Measurements from ENCODE around the gene NSUN4. TPM values are rescaled to one million over a fixed set of nuclear protein-coding genes. Genes with fewer than 3 reads are reported as not detected.
"Not testable (repeated sequence)": the region's sequence is repeated elsewhere in the genome, so short reads cannot be mapped to it uniquely, and the experiment has no call there.

NSUN4 gene
- total and polyA plus RNA-seq, 10 of the 15 experiments (the other 5 are each of a cell fraction or from before 2014, with no cell fraction given) = 22.1 to 80.2 (median 29.6) TPM

DNA sequence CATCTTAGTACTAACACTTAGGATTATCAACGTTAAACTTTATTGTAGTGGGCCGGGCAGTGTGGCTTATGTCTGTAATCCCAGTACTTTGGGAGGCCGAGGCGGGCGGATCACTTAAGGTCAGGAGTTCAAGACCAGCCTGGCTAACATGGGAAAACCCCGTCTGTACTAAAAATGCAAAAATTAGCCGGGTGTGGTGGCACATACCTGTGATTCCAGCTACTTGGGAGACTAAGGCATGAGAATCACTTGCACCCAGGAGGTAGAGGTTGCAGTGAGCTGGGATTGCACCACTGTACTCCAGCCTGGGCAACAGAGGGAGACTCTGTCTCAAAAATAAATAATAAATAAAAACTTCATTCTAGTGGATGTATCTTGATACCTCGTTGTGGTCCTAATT lies 25.2 kb downstream of the NSUN4 start:
- intact Hi-C loops (cut with micrococcal nuclease; ENCODE audit: unreplicated experiment); H3K4me3 ChIP-seq; H3K27me3 ChIP-seq (replicated peaks in 1 of 2; ENCODE audit: control insufficient read depth in 2 of 2, insufficient read depth in 2 of 2, low read length in 1 of 2); ATAC-seq; in situ Hi-C loops (cut with MboI); H4K20me1 ChIP-seq (ENCODE audit: control insufficient read depth, insufficient read depth); H3K27ac ChIP-seq (ENCODE audit: control insufficient read depth, insufficient read depth); FAIRE-seq; H3K4me2 ChIP-seq (ENCODE audit: control insufficient read depth, insufficient read depth); DNase-seq (ENCODE audit: low read depth, low spot score); POLR2A ChIA-PET; H3K9me3 ChIP-seq (replicated peaks; ENCODE audit: control insufficient read depth, insufficient read depth, low read length); H3K79me2 ChIP-seq (ENCODE audit: control insufficient read depth, insufficient read depth, low read length); H3K9ac ChIP-seq (ENCODE audit: control insufficient read depth, insufficient read depth, low read length); BruUV-seq (replicated peaks); H2AFZ ChIP-seq (ENCODE audit: control insufficient read depth, low read depth, low read length): not testable (repeated sequence)
- Histone ChIP-seq H3K4me1 (ENCODE audit: control insufficient read depth, insufficient read depth, low read length) (peaks cover 13% of the 10 kb centered on the region), H3K36me3 (ENCODE audit: control insufficient read depth in 2 of 2, insufficient read depth in 2 of 2, low read length in 1 of 2) (peaks cover 16 to 22% of the 10 kb centered on the region in 2 experiments)
- CTCF ChIA-PET = interaction anchor here (1.5 kb wide), 1 partner anchor 19 kb away, joined by 6 read pairs; no protein-coding TSS in a partner anchor
- SMC1A ChIA-PET (ENCODE audit: uncharacterized antibody, unreplicated experiment) = interaction anchor here (1.6 kb wide), 1 partner anchor 18 kb away, joined by 3 read pairs; no protein-coding TSS in a partner anchor
- RAD21 ChIA-PET (ENCODE audit: unreplicated experiment) = interaction anchor here (0.7 kb wide), 1 partner anchor 255 kb away, joined by 4 read pairs; no protein-coding TSS in a partner anchor
- 85% methylated on average over 8 of the region's 8 CpGs for WGBS (ENCODE audit: insufficient coverage, insufficient replicate concordance, low lambda C conversion rate, missing lambda C conversion rate)

GRCh38 chr1:46367072-46367471 lies 26.5 kb downstream of the NSUN4 start:
- CTCF ChIA-PET = interaction anchor here (0.7 to 1.5 kb wide), 2 partner anchors 20 to 105 kb away, joined by 3 to 6 read pairs; no protein-coding TSS in a partner anchor
- FAIRE-seq = no peak

DNA sequence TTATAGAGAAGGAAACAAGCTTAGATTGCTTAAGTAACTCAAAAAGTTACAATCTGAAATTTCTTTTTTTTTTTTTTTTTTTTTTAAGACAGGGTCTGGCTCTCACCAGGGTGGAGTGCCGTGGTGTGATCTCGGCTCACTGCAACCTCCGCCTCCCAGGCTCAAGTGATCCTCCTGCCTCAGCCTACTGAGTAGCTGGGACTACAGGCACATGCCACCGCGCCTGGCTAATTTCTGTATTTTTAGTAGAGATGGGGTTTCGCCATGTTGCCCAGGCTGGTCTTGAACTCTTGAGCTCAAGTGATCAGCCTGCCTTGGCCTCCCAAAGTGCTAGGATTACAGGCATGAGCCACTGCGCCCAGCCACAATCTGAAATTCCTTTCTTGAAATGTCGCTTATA lies 27.1 kb downstream of the NSUN4 start:
- H3K27me3 ChIP-seq (replicated peaks in 1 of 2; ENCODE audit: control insufficient read depth in 2 of 2, insufficient read depth in 2 of 2, low read length in 1 of 2); BruUV-seq (replicated peaks); H3K9me3 ChIP-seq (replicated peaks; ENCODE audit: control insufficient read depth, insufficient read depth, low read length); ATAC-seq; H4K20me1 ChIP-seq (ENCODE audit: control insufficient read depth, insufficient read depth); H3K4me2 ChIP-seq (ENCODE audit: control insufficient read depth, insufficient read depth); intact Hi-C loops (cut with micrococcal nuclease; ENCODE audit: unreplicated experiment); in situ Hi-C loops (cut with MboI); FAIRE-seq; DNase-seq (ENCODE audit: low read depth, low spot score); H3K9ac ChIP-seq (ENCODE audit: control insufficient read depth, insufficient read depth, low read length); H3K27ac ChIP-seq (ENCODE audit: control insufficient read depth, insufficient read depth); H3K79me2 ChIP-seq (ENCODE audit: control insufficient read depth, insufficient read depth, low read length); H3K4me3 ChIP-seq; H2AFZ ChIP-seq (ENCODE audit: control insufficient read depth, low read depth, low read length): not testable (repeated sequence)
- Histone ChIP-seq H3K4me1 (ENCODE audit: control insufficient read depth, insufficient read depth, low read length) (peaks cover 19% of the 10 kb centered on the region), H3K36me3 (ENCODE audit: control insufficient read depth in 2 of 2, insufficient read depth in 2 of 2, low read length in 1 of 2) (peaks cover 5 to 14% of the 10 kb centered on the region in 2 experiments)
- WGBS (ENCODE audit: insufficient coverage, insufficient replicate concordance, low lambda C conversion rate, missing lambda C conversion rate) = 97% methylated on average over 8 of the region's 8 CpGs
- ChIA-PET RAD21 (ENCODE audit: unreplicated experiment) (interaction anchor here (0.7 kb wide), 1 partner anchor 41 kb away, joined by 4 read pairs; no protein-coding TSS in a partner anchor), POLR2A (interaction anchor here (0.6 to 1.0 kb wide), 2 partner anchors 10 to 21 kb away, joined by 3 to 16 read pairs; no protein-coding TSS in a partner anchor), CTCF (interaction anchor here (0.7 to 1.3 kb wide), 2 partner anchors 61 to 106 kb away, joined by 3 read pairs; no protein-coding TSS in a partner anchor), SMC1A (ENCODE audit: uncharacterized antibody, unreplicated experiment) (interaction anchor here (0.6 kb wide), 1 partner anchor 94 kb away, joined by 3 read pairs; no protein-coding TSS in a partner anchor)

More at GRCh38 chr1:46367072-46367471, 26.5 kb downstream of the NSUN4 start:
- WGBS (ENCODE audit: insufficient coverage, insufficient replicate concordance, low lambda C conversion rate, missing lambda C conversion rate) = 99% methylated on average over 3 of the region's 3 CpGs
- H3K9ac ChIP-seq (ENCODE audit: control insufficient read depth, insufficient read depth, low read length) = no peak overlapping the region
- DNase-seq (ENCODE audit: low read depth, low spot score) = no peak
- no peak overlapping the region for H3K27ac ChIP-seq (ENCODE audit: control insufficient read depth, insufficient read depth)
- in situ Hi-C loops (cut with MboI) (no loop called here), intact Hi-C loops (cut with micrococcal nuclease; ENCODE audit: unreplicated experiment) (no loop called here)
- H2AFZ ChIP-seq (ENCODE audit: control insufficient read depth, low read depth, low read length) = no peak overlapping the region
- no peak overlapping the region for H3K4me2 ChIP-seq (ENCODE audit: control insufficient read depth, insufficient read depth)
- H3K4me3 ChIP-seq = no peak overlapping the region
- peaks cover 19% of the 10 kb centered on the region for H3K4me1 ChIP-seq (ENCODE audit: control insufficient read depth, insufficient read depth, low read length)
- no peak for ATAC-seq
- H3K27me3 ChIP-seq (replicated peaks in 1 of 2; ENCODE audit: control insufficient read depth in 2 of 2, insufficient read depth in 2 of 2, low read length in 1 of 2) = no peaks in the 10 kb centered on the region
- no peaks in the 10 kb centered on the region for H4K20me1 ChIP-seq (ENCODE audit: control insufficient read depth, insufficient read depth)
- no TSS peak for BruUV-seq (replicated peaks)
- TF ChIP-seq SREBF1 (IDR thresholded peaks at IDR 0.05; ENCODE audit: low read length) (no peak), POLR2AphosphoS5 (IDR thresholded peaks at IDR 0.05; ENCODE audit: low read length) (no peak)
- no peaks in the 10 kb centered on the region for H3K9me3 ChIP-seq (replicated peaks; ENCODE audit: control insufficient read depth, insufficient read depth, low read length)
- ChIA-PET POLR2A (interaction anchor here (0.6 to 1.0 kb wide), 3 partner anchors 10 to 439 kb away, joined by 3 to 16 read pairs (median 7); no protein-coding TSS in a partner anchor), SMC1A (ENCODE audit: uncharacterized antibody, unreplicated experiment) (interaction anchor here (0.6 to 1.6 kb wide), 3 partner anchors 20 to 93 kb away, joined by 3 read pairs; no protein-coding TSS in a partner anchor), RAD21 (ENCODE audit: unreplicated experiment) (interaction anchor here (0.7 kb wide), 1 partner anchor 40 kb away, joined by 4 read pairs; no protein-coding TSS in a partner anchor)
- no peaks in the 10 kb centered on the region for H3K79me2 ChIP-seq (ENCODE audit: control insufficient read depth, insufficient read depth, low read length)
- H3K36me3 ChIP-seq (ENCODE audit: control insufficient read depth in 2 of 2, insufficient read depth in 2 of 2, low read length in 1 of 2) = peaks cover 8 to 14% of the 10 kb centered on the region in 2 experiments

All from GM12878 (cell line).